KG1 (cell line): ENCODE measurements around the gene POLR2L.

Experiments used
- DNase-seq: peaks from one replicate; lab custom pipeline; 2025; lab: John Stamatoyannopoulos, UW

Gene POLR2L

GRCh38 chr11:868802-869201, 26.5 kb upstream of the POLR2L start:
- no peak for DNase-seq

- no peak for DNase-seq
Measured at GRCh38 chr11:868394-868793, 26.1 kb upstream of the POLR2L start.

- no peak for DNase-seq
Measured at GRCh38 chr11:867856-868358, 25.6 kb upstream of the POLR2L start.

- DNase-seq: no peak
Measured at GRCh38 chr11:866481-866880, 24.2 kb upstream of the POLR2L start.

GRCh38 chr11:865462-866430, 23.4 kb upstream of the POLR2L start:
- no peak for DNase-seq

- DNase-seq: no peak
Measured at GRCh38 chr11:864898-865297, 22.6 kb upstream of the POLR2L start.

GRCh38 chr11:863910-864827, 21.8 kb upstream of the POLR2L start:
- no peak for DNase-seq

GRCh38 chr11:863023-863909, 20.9 kb upstream of the POLR2L start:
- no peak for DNase-seq

- DNase-seq: no peak
Measured at GRCh38 chr11:862696-863022, 20.3 kb upstream of the POLR2L start.

- no peak for DNase-seq
Measured at GRCh38 chr11:862081-862661, 19.8 kb upstream of the POLR2L start.

- DNase-seq: no peak
Measured at GRCh38 chr11:861105-861479, 18.8 kb upstream of the POLR2L start.

GRCh38 chr11:860234-861104, 18.1 kb upstream of the POLR2L start:
- DNase-seq: no peak

- no peak for DNase-seq
Measured at GRCh38 chr11:859394-860131, 17.2 kb upstream of the POLR2L start.

GRCh38 chr11:858762-859339, 16.5 kb upstream of the POLR2L start:
- DNase-seq: no peak

GRCh38 chr11:858053-858761, 15.9 kb upstream of the POLR2L start:
- DNase-seq: no peak

GRCh38 chr11:856397-856796, 14.1 kb upstream of the POLR2L start:
- DNase-seq: no peak

- no peak for DNase-seq
Measured at GRCh38 chr11:855796-856195, 13.5 kb upstream of the POLR2L start.

- no peak for DNase-seq
Measured at GRCh38 chr11:855330-855674, 13.0 kb upstream of the POLR2L start.
